Stomach (tissue), 4 donors: ENCODE data around the gene ALG14.

ENCODE experiments used
- POLR2A ChIP-seq, 4 donors: fragments of 450-650 bp; IDR thresholded peaks; one replicate each; pipeline ENCODE4 v1.6.1; 2016; ENCODE audit warnings: antibody characterized with exemption in 4 of 4, control low read depth in 2 of 4, mild to moderate bottlenecking in 1 of 4, moderate library complexity in 1 of 4
- POLR2AphosphoS5 ChIP-seq, 3 donors: sonication (generic); formaldehyde crosslinking; IDR thresholded peaks; one replicate each; pipeline ENCODE4 v1.6.1; 2016; ENCODE audit warnings: antibody characterized with exemption in 3 of 3
- TF ChIP-seq, protein P1 (sequence below), 7 experiments: fragments of 450-650 bp in 4 of 7; fragments of 200-600 bp in 3 of 7; sonication (generic) in 3 of 7; IDR thresholded peaks; one replicate each; pipeline ENCODE4 v1.5.1; 2016 to 2019; ENCODE audit warnings: antibody characterized with exemption in 7 of 7, control low read depth in 2 of 7, mild to moderate bottlenecking in 1 of 7

DNA sequence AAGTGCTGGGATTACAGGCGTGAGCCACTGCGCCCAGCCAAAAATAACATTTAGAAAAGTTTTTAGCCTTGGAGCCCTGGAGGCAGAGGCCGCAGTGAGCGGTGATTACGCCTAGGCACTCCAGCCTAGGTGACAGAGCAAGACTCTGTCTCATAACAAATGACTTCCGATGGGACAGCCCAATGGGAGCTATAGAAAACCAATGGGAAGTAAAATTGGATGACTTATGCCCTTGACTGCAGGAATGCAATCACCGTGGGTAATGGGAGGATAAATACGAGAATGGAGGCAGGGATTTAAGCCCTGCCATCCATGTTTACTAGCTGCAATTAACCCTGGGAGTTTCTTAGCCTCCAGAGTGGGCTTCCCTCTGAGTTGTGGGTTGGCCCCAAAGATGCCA lies 108.9 kb downstream of the ALG14 start:
- TF ChIP-seq, protein P1, sequence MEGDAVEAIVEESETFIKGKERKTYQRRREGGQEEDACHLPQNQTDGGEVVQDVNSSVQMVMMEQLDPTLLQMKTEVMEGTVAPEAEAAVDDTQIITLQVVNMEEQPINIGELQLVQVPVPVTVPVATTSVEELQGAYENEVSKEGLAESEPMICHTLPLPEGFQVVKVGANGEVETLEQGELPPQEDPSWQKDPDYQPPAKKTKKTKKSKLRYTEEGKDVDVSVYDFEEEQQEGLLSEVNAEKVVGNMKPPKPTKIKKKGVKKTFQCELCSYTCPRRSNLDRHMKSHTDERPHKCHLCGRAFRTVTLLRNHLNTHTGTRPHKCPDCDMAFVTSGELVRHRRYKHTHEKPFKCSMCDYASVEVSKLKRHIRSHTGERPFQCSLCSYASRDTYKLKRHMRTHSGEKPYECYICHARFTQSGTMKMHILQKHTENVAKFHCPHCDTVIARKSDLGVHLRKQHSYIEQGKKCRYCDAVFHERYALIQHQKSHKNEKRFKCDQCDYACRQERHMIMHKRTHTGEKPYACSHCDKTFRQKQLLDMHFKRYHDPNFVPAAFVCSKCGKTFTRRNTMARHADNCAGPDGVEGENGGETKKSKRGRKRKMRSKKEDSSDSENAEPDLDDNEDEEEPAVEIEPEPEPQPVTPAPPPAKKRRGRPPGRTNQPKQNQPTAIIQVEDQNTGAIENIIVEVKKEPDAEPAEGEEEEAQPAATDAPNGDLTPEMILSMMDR (IDR thresholded peaks at IDR 0.05), result no peak
- TF ChIP-seq POLR2A (IDR thresholded peaks at IDR 0.05) (no peak), POLR2AphosphoS5 (IDR thresholded peaks at IDR 0.05) (no peak)
